ENCODE measurements around the gene TOP1.

Gene TOP1

DNA sequence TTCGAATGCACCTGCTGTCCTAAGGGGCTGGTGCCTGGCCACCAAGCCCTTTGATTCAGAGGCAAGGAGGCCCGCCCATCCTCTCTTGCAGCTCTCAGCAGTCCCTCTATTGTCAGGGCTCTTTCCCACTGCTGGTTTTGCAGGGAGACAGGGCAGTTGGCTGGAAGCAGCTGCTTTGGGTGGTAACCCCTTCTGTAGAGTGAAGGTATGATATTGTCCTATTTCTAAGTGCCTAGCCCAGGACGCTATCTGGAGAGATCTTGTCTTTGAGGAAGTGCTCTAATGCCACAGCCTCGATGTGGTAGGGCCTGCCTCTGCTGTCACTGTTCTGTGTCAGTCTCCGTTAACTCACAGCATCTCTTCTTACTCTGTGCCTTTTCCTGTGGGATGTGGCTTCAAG lies 114.3 kb downstream of the TOP1 start:
- no peak for DNase-seq

DNA sequence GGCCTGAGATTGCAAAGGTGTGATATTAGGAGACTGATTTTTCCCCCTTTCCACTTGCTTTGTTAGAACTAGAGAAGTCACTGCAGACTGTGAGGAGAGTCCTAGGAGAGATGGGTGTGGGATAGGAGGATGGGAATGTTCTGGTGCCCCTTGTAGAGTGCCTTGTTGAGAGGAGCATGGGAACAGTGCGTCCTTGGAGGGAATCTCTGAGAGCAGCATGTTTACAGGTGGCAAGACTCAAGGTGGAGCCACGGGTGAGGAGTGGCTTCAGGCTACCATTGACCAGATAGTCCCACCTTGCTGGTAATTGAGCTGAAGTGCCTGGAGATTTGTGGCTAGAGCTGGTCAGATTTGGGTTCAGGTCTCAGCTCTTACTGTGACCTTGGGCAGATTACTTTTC lies 114.7 kb downstream of the TOP1 start:
- no peak for DNase-seq

DNA sequence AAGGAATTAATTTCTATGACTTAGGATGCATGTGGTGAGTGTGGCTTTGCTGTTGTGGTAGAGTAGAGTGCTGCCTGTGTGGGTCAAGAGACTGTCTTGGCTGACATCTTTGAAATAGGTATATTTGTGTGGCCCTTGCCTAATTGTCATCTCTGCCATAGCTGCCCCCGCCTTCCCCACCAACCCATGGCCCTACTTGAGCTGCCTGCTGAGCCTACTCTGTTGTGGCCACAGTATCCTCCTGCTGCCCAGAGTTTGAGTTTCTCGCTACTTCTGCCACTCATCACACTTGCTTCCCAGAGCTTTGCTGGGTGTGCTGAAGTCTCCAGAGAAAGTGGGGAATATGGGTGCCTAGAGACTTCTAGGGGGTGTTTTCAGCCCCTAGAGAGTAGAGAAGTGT lies 116.7 kb downstream of the TOP1 start:
- DNase-seq, result no peak

DNA sequence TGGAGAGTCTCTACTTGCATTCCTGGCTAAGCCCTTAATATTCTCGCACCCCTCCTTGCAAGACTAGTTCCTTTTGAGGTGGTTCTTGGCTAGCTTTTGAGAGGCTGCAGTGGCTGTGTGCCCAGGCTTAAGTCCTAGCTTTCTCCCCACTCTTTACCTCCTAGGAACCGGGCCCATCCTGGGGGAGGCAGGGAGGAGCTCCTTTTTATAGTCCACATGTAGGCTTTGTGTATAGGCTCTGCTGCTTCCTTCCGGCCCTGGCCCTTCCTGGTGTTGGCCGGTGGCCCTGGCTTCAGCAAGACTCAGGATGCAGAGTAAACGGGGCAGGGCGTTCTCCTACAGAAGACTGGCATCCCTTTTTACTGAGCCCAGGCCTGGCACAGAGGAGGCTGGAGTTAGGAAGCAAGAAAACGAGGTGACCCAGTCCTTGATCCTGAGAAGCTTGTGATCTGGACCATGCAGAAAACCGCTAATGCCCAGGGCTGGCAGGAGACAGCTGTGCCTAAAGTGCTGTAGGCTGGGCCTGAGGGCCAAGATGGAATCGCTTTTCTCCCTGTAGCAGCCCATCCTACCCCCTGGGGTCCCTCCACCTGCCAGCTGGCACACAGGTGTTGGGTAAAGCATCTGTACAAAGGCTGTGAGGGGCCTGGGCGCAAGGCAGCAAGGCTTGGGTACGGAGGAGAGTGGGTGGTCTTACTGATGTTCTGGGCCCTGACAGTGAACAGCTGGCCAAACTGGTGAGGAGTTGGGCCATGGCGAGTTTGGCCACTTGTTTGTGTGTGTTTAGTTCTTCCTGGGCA lies 117.4 kb downstream of the TOP1 start:
- DNase-seq, result peak in 28 of 51 donors; percentile 12 to 82 (median 40)

DNA sequence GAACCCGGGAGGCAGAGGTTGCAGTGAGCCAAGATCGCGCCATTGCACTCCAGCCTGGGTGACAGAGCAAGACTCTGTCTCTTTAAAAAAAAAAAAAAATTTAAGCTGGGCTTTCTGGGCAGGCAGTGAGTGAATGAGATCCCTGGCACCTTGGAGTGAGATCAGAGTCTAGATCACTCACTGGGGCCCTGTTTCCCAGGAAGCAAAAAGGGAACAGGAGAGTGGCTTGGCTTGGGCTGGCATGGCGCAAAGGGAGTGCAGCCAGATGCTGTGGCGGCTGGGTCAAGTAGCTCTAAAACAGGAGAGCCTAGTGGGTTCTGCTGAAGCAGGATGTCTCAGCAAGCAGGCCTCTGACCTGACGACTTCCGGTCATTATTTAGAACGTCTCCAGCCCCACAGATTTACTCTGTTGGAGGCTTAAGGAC lies 119.2 kb downstream of the TOP1 start:
- DNase-seq, result peak in 31 of 51 donors; percentile 10 to 73 (median 46)

DNA sequence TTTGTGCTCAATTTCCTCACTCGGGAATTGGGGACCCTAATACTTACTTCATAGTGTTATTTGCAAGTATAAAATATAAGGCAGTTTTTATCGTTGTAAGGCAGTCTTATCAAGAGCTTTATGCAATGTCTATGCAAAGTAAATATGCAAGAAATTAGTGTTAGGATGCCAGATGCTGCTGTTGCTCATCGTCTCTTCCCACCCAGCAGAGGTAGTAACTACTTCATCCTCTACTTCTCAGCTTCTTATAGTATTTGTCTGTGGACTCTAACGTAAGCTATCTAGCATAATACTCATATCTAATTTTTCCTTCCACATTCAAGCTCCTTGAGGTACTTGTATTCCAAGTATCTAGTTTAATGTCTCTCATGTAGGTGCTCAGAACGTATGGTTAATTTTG lies 120.3 kb downstream of the TOP1 start:
- no peak for DNase-seq

DNA sequence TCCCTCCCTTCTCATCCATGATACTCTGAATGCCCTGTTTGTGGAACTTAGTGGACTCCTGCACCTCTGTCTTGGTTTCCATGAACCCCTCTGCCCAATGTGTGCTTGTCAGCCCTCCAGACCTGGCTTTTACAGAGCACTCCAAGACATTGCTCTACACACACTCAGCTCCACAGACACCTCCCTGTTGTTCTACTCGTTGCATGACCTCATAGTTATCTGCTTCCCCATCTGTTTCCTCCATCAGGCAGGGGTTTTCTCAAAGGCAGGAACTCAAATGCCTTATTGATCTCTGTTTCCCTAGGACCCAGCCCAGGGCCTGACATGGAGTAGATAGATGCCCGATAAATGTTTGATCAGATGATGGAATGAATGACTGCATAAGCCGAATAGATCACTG lies 122.0 kb downstream of the TOP1 start:
- DNase-seq, result no peak

DNA sequence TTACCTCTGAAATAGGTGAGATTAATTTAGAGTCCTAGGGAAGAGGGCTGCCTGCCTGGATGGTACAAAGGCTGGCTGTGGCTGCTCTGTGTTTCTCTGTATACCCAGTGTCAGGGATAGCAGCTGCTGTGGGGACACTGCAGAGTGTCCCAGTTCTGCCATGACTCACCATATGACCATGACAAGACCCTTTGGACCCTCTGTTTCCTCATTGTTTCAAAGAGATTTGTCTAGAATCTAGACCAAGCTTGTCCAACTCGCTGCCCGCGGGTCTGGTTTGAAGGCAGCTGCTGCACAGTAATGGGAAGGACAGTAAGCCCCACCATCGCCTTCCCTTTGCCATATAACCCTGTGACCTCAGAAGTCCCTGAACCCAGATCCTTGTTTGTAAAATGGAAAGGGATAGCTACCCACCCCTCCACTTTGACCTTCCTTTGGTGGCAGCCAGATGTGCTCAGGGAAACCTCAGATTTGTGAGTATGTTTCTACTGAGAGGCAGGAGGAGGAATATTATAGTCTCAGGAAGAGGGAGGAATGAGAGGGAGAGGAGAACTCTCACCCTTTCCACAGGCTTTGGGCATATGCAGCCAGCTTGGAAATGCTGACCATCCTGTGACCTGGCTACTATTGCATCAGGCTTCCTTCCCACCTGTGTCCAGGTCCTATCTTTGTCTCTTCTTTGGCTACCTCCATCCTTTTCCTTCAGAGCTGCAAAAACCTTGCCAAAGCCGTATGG lies 122.7 kb downstream of the TOP1 start:
- DNase-seq, result no peak

DNA sequence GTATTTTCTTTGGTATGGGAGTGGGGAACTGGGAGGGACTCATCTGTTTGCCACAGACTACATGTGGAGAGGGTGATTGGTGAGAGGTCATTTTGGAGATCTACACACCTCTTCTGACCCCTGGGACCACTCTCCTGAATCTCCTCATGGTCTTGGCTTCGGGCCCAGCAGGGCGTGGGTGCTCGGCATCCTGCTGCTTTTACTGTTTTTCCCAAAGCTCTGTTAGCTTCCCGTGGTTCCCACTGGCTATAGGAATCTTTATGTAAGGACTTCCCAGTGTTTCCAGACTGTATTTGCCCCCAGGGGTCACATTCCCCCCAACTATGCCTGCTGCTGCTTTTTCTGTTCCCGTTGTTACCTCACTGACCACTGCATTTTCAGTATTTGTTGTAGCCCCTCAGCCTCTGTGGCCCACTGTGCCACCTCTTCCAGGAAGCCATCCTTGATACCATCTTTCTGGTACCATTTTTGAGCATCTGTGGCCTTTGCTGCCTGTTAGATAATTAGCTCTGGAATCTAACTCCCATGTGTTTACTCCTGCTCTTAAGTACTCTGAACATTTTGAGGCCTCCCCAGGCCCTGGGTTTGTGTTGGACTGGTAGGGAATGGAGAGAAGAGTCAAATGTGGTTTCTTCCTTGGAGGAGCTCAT lies 123.6 kb downstream of the TOP1 start:
- no peak for DNase-seq

DNA sequence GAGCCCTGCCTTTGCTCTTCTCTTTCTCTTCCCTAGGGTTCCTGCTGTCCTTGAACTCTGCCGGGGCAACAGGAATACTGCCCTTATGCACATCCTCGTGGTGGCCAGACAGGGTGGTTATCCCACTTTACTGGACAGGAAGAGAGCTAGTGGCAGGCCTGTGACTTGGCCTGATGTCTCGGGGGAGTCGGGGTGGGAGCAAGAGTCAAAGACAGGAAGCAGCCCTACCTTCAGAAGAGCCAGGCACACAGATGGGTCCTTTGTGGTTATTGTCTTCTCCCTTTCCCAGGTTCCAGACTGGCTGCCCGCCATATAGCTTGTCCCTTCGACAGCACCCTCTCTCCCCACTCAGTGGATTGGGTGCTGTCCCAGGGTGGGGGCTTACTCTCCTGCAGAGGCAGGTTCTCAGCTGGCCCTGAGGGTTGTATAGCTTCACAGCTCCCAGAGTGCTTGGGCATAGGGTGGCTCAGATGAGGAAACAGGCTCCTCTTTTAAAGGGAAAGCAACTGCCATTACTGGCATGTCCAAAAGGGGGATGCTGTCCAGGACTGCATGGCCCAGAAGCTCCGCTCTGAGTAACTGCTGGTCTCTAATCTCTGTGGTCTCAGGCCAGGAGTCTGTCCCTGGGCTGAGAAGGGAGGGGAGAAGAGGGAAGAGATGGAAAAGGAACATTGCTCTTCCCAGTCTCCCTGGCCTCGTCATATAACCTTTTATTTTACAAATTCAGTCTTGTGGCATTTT lies 126.0 kb downstream of the TOP1 start:
- DNase-seq, result no peak

DNA sequence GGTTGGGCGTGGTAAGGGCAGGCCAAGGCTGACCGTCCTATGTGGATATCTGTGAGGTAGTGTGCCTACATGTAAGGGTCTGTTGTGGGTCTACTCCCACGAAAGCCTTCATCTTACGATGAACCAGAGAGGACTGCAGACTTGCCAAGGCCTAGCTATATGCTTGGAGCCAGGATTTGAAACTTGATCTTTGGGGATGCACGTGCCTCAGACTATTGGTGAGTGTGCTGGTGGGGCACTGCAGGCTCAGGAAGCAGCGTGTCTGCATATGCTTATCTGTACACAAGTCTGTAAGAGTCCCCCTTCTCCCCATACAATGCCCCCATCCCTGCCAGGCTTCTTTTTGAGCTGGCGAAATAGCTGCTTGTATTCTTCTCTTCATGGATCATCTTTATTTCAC lies 126.6 kb downstream of the TOP1 start:
- no peak for DNase-seq

DNA sequence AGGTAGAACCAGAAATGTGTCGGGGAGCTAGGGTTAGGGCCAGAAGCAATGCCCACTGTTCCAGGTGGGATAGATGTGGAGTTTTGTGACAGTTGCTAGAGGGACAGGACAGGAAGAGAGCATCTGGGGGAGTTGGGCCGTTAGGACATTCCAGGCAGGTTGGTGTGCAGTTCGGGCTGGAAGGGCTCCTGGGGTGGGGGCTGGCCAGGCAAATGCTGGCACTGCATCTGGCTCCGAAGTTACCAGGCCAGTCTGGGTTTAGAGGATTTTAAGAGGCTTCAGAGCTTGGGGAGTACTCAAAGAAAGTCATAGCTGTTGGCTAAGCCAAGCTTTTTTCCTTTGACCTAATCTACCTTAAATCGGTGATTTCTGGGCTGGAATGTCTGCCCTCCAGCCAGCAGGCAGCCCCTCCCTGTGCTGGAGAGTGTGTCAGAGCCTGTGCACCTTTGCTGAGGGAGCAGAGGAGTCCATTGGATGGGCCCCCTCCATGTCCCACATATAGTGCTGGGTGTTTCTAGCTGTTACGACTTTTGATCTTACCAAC lies 129.5 kb downstream of the TOP1 start:
- no peak for DNase-seq

DNA sequence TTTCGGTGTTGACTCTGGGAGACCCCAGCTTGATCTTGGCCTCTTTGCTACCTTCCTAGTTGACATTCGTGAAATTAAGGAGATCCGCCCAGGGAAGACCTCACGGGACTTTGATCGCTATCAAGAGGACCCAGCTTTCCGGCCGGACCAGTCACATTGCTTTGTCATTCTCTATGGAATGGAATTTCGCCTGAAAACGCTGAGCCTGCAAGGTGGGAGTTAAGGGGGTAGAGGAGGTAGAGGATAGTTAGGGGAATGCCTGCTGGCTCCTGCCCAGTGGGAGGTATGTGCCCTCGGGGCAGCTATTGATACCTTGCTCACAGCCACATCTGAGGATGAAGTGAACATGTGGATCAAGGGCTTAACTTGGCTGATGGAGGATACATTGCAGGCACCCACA lies 130.9 kb downstream of the TOP1 start:
- DNase-seq, result no peak

DNA sequence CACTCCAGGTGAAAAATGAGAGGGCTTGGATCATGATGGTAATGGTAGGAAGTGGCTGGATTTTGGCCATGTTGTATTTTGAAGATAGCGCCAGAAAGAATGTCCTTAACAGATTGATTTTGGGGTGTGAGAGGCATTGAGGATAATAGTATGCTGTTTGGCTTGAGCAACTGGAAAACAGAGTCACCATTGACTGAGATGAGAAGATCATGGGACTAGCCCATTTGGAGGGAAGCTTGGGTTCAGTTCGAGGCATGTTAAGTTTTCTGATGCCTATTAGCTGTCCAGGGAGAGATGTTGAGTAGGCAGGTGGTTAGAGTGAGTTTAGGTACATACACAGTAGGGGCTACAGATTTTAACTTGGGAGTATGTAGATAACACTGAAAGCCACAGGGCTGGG lies 132.1 kb downstream of the TOP1 start:
- no peak for DNase-seq

DNA sequence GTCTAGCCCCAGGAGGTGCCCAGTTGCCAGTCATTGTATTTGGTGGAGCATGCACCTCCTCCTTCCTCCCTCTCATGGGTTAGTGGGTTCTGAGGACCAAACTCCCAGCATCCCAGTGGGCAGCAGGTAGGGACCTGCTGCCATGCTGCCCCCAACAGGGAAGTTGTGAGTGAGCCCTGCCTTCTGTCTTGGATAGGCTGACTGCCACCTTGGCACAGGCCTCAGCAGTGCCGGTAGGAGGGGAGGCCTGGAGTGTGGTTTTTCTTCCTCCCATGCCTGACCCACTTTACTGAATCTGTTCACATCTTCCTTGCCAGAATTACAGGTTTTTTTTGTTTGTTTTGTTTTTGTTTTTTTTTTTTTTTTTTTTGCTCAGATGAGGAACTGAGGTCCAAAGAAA lies 133.3 kb downstream of the TOP1 start:
- DNase-seq, result peak in 12 of 51 donors; percentile 11 to 37 (median 24)

DNA sequence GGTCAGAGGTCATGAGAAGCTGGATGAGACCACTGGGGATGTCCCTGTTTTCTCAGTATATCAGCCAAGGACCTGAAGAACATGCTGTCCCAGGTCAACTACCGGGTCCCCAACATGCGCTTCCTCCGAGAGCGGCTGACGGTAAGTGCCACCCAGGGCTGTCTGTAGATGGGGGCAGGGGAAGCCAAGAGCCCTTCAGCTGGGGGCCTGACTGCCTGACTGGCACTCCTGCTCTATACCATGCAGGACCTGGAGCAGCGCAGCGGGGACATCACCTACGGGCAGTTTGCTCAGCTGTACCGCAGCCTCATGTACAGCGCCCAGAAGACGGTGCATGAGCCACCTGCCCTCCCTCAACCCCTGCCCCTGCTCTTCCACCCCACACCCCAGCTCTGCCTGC lies 133.8 kb downstream of the TOP1 start:
- DNase-seq, result no peak

DNA sequence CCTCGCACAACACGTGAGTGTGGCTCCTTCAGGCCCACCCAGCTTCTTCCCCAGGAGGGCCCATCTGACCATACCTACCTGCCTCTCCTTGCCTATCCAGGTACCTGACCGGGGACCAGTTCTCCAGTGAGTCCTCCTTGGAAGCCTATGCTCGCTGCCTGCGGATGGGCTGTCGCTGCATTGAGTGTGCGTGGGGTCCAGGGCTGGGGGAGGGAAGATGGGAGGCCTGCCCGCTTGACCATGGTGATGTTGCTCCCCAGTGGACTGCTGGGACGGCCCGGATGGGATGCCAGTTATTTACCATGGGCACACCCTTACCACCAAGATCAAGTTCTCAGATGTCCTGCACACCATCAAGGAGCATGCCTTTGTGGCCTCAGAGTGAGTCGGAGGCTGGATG lies 135.2 kb downstream of the TOP1 start:
- no peak for DNase-seq

DNA sequence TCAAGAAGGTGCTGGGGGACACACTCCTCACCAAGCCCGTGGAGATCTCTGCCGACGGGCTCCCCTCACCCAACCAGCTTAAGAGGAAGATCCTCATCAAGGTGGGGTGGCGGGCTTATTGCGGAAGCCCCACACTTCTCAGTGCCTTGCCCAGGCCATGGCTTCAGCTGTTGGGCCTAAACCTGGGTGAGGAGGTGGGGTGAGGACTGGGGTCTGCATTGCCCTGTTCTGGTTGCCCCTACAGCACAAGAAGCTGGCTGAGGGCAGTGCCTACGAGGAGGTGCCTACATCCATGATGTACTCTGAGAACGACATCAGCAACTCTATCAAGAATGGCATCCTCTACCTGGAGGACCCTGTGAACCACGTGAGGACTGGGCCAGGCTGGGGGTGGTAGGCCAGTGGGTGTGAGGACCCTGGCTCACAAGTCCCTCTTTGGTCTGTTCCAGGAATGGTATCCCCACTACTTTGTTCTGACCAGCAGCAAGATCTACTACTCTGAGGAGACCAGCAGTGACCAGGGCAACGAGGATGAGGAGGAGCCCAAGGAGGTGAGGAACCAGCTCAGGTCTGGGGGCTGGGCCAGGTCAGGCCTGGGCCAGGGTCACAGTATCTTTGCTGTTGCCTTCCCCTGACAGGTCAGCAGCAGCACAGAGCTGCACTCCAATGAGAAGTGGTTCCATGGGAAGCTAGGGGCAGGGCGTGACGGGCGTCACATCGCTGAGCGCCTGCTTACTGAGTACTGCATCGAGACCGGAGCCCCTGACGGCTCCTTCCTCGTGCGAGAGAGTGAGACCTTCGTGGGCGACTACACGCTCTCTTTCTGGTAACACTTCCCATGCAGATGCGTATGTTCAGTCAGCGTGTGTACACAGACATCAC lies 136.6 kb downstream of the TOP1 start:
- DNase-seq, result no peak

DNA sequence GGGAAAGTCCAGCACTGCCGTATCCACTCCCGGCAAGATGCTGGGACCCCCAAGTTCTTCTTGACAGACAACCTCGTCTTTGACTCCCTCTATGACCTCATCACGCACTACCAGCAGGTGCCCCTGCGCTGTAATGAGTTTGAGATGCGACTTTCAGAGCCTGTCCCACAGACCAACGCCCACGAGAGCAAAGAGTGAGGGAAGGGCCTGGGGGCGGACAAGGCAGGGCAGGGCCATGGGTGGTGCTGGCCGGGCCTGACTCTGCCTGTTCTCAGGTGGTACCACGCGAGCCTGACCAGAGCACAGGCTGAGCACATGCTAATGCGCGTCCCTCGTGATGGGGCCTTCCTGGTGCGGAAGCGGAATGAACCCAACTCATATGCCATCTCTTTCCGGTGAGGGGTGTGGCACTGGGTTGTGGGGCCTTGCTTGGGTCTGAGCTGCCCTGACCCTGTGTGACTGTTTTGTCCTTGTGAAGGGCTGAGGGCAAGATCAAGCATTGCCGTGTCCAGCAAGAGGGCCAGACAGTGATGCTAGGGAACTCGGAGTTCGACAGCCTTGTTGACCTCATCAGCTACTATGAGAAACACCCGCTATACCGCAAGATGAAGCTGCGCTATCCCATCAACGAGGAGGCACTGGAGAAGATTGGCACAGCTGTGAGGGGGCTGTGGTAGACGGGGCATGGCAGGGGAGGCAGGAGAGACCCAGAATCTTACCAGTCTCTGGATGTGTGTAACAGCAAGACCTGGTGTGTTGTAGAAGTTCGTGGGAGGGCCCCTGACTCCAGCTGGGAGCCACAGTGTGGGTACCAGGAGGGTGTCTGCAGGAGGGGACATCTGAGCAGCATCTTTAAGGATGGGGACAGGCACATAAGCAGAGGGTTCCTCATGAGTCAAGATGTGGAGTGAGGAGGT lies 137.8 kb downstream of the TOP1 start:
- no peak for DNase-seq

DNA sequence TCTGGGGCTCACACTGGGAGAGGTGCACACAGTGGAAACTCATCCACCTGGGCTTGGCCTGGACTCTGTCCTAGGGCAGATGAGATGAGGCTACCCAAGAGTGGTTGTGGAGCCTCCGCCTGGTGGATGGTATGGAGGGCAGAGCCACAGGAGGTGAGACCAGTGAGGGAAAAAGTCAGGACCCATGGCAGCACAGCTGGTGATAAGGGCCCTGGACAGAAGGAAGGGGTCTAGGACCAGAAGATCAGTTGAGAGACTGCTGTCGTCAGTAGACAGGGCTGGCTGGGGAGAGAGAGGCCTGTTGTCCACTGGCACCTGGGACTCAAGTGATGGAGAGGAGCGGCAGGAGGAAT lies 138.5 kb downstream of the TOP1 start:
- no peak for DNase-seq

Measured in hypothalamus (tissue), 51 donors.